Activated CD8-positive, alpha-beta memory T cell treated with anti-CD3 and anti-CD28 coated beads, Interleukin-2, amount 10 ng/mL, durations not matched to agents 7 days and 5 days (primary cell): ENCODE measurements around the gene HOXA5. TPM values are rescaled to one million over a fixed set of nuclear protein-coding genes. Genes with fewer than 3 reads are reported as not detected.
A peak's percentile ranks its signal among the peaks of the same experiment; 100 is the strongest.

Experiments used
- ATAC-seq: fragments of 150-1000 bp; cut with Tn5 transposase; one replicate; pipeline ENCODE4 v1.10.0; 2021; ENCODE audit warnings: moderate library complexity
- CTCF ChIA-PET: fragments of 350-600 bp; sonication (Branson Sonifier 250); formaldehyde crosslinking; loops from one replicate; lab custom pipeline; 2021; ENCODE audit warnings: antibody characterized with exemption; lab: Charles Lee
- DNase-seq: peaks from one replicate; pipeline ENCODE4 v3.0.0-alpha.2; 2020
- H3K27ac Mint-ChIP-seq: one replicate; pipeline ENCODE4 v1.8.0; 2021; ENCODE audit warnings: mild to moderate bottlenecking, mixed read lengths
- H3K27me3 Mint-ChIP-seq: one replicate; pipeline ENCODE4 v1.8.0; 2021; ENCODE audit warnings: mixed read lengths
- H3K36me3 Mint-ChIP-seq: one replicate; pipeline ENCODE4 v1.8.0; 2021; ENCODE audit warnings: mild to moderate bottlenecking, mixed read lengths
- H3K4me1 Mint-ChIP-seq: one replicate; pipeline ENCODE4 v1.8.0; 2021; ENCODE audit warnings: mixed read lengths
- H3K4me3 Mint-ChIP-seq: one replicate; pipeline ENCODE4 v1.8.0; 2021; ENCODE audit warnings: mild to moderate bottlenecking, moderate library complexity, mixed read lengths
- H3K9me3 Mint-ChIP-seq: one replicate; pipeline ENCODE4 v1.8.0; 2022; ENCODE audit warnings: low read depth, mixed read lengths
- total RNA-seq, 2 experiments: library from RNA; stranded (reverse); gene quantifications; one replicate each; pipeline ENCODE4 v1.2.3, GENCODE V29; 2021

HOXA5 gene
- total RNA-seq, 2 experiments from 2014 or later: not detected

DNA sequence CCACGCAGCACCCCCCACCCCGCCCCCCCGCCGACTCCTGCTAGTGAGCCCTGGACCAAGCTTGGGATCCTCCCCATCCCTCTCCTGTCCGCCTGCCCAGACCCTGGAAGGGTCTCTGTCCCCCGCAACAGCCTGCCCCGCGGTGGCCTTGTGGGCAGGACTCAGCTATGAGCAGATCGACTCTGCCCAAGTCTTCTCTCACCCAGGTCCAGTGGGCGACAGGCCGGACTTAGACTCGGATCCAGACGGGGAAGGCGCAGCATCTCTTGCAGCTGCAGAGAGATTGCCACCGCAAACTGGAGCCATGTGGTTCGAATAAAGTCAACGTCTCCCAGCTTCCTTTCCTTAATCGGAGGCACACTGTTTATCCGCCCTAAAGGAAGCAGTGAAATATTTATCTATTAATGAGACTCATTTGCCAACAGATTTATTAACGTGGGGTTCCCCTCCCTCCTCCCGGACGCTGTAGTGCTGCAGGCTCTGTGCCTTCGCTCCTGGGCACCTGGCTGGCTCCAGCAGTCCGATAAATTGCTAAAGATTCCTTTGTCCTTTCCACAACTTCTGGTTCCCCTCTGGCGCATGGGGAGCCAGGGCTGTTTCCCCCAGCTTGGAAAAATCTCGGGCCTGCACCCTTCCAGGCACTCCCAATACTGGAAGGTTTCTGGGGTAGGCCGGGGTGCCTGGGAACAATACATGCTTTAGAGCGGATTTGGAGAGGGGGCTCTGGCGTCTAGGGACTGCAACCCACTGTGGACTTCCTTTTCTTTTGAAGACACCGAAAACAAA, 13.6 kb upstream of the HOXA5 start:
- peak overlapping the region; percentile 57 for H3K27ac Mint-ChIP-seq
- H3K4me1 Mint-ChIP-seq: peaks cover 19% of the 10 kb centered on the region

GRCh38 chr7:27156508-27156898, 13.0 kb upstream of the HOXA5 start, which contains the start of gene HOXA7:
HOXA7 (minus strand) TSS chr7:27156675; CDS start chr7:27156545, 130 bp downstream.
- Mint-ChIP-seq H3K36me3 (peaks cover 3% of the 10 kb centered on the region), H3K27ac (peak within 1 kb of the TSS; percentile 64), H3K4me3 (peak within 1 kb of the TSS; percentile 36), H3K27me3 (peaks cover 89% of the 10 kb centered on the region), H3K4me1 (peaks cover 25% of the 10 kb centered on the region), H3K9me3 (no peaks in the 10 kb centered on the region)
- ATAC-seq (no peak), DNase-seq (no peak)
- CTCF ChIA-PET: interaction anchor here (1.5 kb wide), 1 partner anchor 9 kb away, joined by 6 read pairs; the partner anchor contains the start of gene HOXA9

More for the DNA sequence above, 13.6 kb upstream of the HOXA5 start:
- H3K36me3 Mint-ChIP-seq: peaks cover 1% of the 10 kb centered on the region
- CTCF ChIA-PET: interaction anchor here (0.7 to 1.5 kb wide), 3 partner anchors 9 to 23 kb away, joined by 3 to 6 read pairs (median 3); partner anchors contain the start of gene HOXA9
- DNase-seq (no peak), ATAC-seq (no peak)
- H3K27me3 Mint-ChIP-seq: peaks cover 87% of the 10 kb centered on the region
- H3K4me3 Mint-ChIP-seq: no peak overlapping the region
- no peaks in the 10 kb centered on the region for H3K9me3 Mint-ChIP-seq

- Mint-ChIP-seq H3K36me3 (peaks cover 3% of the 10 kb centered on the region), H3K9me3 (no peaks in the 10 kb centered on the region), H3K4me3 (peak overlapping the region; percentile 36), H3K27ac (peak overlapping the region; percentile 64), H3K4me1 (peaks cover 28% of the 10 kb centered on the region), H3K27me3 (peaks cover 92% of the 10 kb centered on the region)
- no peak for DNase-seq
- ATAC-seq: no peak
- CTCF ChIA-PET: interaction anchor here (1.2 to 1.5 kb wide), 3 partner anchors 10 to 53 kb away, joined by 3 to 6 read pairs (median 4); partner anchors contain the start of gene HOXA9
These were observed 12.5 kb upstream of the HOXA5 start for GRCh38 chr7:27155816-27156507.

GRCh38 chr7:27154901-27155815, 11.7 kb upstream of the HOXA5 start:
- ATAC-seq (no peak), DNase-seq (no peak)
- CTCF ChIA-PET: interaction anchor here (1.2 to 1.3 kb wide), 2 partner anchors 41 to 54 kb away, joined by 3 to 4 read pairs; no protein-coding TSS in a partner anchor
- H3K36me3 Mint-ChIP-seq: peaks cover 3% of the 10 kb centered on the region
- peak overlapping the region; percentile 64 for H3K27ac Mint-ChIP-seq
- H3K4me3 Mint-ChIP-seq: no peak overlapping the region
- H3K27me3 Mint-ChIP-seq: peaks cover 94% of the 10 kb centered on the region
- H3K4me1 Mint-ChIP-seq: peaks cover 31% of the 10 kb centered on the region
- H3K9me3 Mint-ChIP-seq: no peaks in the 10 kb centered on the region

- H3K27ac Mint-ChIP-seq: no peak overlapping the region
- peaks cover 3% of the 10 kb centered on the region for H3K36me3 Mint-ChIP-seq
- no peak for DNase-seq
- ATAC-seq: no peak
- no peaks in the 10 kb centered on the region for H3K9me3 Mint-ChIP-seq
- CTCF ChIA-PET: interaction anchor here (1.2 to 1.3 kb wide), 2 partner anchors 42 to 55 kb away, joined by 3 to 4 read pairs; no protein-coding TSS in a partner anchor
- no peak overlapping the region for H3K4me3 Mint-ChIP-seq
- H3K4me1 Mint-ChIP-seq: peaks cover 27% of the 10 kb centered on the region
- peaks cover 92% of the 10 kb centered on the region for H3K27me3 Mint-ChIP-seq
These were observed 10.9 kb upstream of the HOXA5 start for GRCh38 chr7:27154369-27154768.

DNA sequence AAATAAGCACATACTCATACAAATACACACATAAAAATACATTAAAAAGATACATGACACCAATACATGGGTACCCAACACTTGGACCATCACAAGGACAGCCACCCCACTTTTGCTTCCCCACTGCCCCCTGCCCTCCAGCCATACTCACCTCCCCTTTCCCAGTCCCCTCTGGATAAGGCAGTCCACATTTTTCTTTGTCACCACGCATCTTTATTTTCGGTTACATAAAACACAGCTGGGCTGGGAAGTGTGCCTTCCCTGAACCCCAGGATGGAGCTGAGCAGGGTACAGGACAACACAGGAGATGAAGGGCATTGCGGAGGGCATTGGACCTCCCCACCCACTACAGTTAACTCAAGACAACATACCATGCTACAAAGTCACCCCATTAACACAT, 10.0 kb upstream of the HOXA5 start:
- ATAC-seq (no peak), DNase-seq (no peak)
- CTCF ChIA-PET: interaction anchor here (0.6 to 0.7 kb wide), 2 partner anchors 92 to 925 kb away, joined by 3 read pairs; no protein-coding TSS in a partner anchor
- Mint-ChIP-seq H3K4me3 (no peak overlapping the region), H3K36me3 (peaks cover 3% of the 10 kb centered on the region), H3K27me3 (peaks cover 92% of the 10 kb centered on the region), H3K9me3 (no peaks in the 10 kb centered on the region), H3K27ac (no peak overlapping the region), H3K4me1 (peaks cover 26% of the 10 kb centered on the region)

DNA sequence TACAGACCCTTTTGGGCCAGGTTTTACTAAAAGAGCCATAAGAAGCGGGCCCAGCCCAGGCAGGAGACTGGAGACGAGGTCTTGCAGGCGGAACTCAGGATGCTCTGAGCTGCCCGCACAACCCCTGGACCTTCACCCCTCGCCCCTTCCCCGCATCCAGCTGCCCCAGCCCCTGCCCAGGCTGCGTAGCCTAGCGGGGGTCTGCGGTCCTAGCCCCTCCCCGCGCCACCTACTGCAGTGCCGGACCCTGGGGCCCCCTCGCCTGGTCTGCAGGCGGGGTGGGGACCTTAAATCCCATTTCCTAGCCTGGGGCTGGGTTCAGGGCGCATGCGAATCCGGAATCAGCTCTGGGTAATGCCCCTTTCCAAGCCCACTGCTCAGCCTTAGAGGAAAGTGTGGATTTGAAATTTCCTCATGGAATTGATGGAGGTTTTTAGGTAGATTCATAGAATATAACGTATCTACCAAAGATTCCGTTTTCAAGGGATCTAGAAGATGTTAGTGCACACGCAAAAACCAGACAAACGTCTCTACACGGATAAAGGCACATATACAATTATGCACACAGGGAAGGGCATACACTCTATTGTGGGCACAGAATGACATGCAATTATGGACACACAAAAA, 9.4 kb upstream of the HOXA5 start:
- CTCF ChIA-PET: interaction anchor here (0.6 to 1.2 kb wide), 3 partner anchors 8 to 926 kb away, joined by 3 to 5 read pairs (median 3); no protein-coding TSS in a partner anchor
- H3K4me3 Mint-ChIP-seq: no peak overlapping the region
- no peak overlapping the region for H3K27ac Mint-ChIP-seq
- H3K27me3 Mint-ChIP-seq: peaks cover 92% of the 10 kb centered on the region
- DNase-seq (no peak), ATAC-seq (no peak)
- H3K36me3 Mint-ChIP-seq: peaks cover 1% of the 10 kb centered on the region
- H3K9me3 Mint-ChIP-seq: no peaks in the 10 kb centered on the region
- peaks cover 29% of the 10 kb centered on the region for H3K4me1 Mint-ChIP-seq

GRCh38 chr7:27151931-27152815, 8.7 kb upstream of the HOXA5 start, which contains the start of gene HOXA3:
HOXA3 (minus strand) TSS chr7:27152583; CDS start chr7:27110640, 41,943 bp downstream.
- Mint-ChIP-seq H3K4me1 (peaks cover 29% of the 10 kb centered on the region), H3K27ac (no peak within 1 kb of the TSS), H3K36me3 (peaks cover 1% of the 10 kb centered on the region), H3K4me3 (peak within 1 kb of the TSS; percentile 51), H3K9me3 (no peaks in the 10 kb centered on the region), H3K27me3 (peaks cover 91% of the 10 kb centered on the region)
- ATAC-seq (no peak), DNase-seq (no peak)
- CTCF ChIA-PET: interaction anchor here (0.9 to 3.6 kb wide), 10 partner anchors 9 to 783 kb away, joined by 3 to 25 read pairs (median 5); no protein-coding TSS in a partner anchor

GRCh38 chr7:27151341-27151930, 8.0 kb upstream of the HOXA5 start:
- peaks cover 29% of the 10 kb centered on the region for H3K4me1 Mint-ChIP-seq
- no peaks in the 10 kb centered on the region for H3K9me3 Mint-ChIP-seq
- CTCF ChIA-PET: interaction anchor here (0.9 to 3.6 kb wide), 13 partner anchors 10 to 782 kb away, joined by 3 to 25 read pairs (median 4); partner anchors contain the start of gene HOXA4
- DNase-seq (no peak), ATAC-seq (no peak)
- peak overlapping the region; percentile 51 for H3K4me3 Mint-ChIP-seq
- no peak overlapping the region for H3K27ac Mint-ChIP-seq
- peaks cover 1% of the 10 kb centered on the region for H3K36me3 Mint-ChIP-seq
- H3K27me3 Mint-ChIP-seq: peaks cover 93% of the 10 kb centered on the region

- H3K27ac Mint-ChIP-seq: no peak overlapping the region
These were observed 7.3 kb upstream of the HOXA5 start for GRCh38 chr7:27150568-27151340.

More at GRCh38 chr7:27150568-27151340, 7.3 kb upstream of the HOXA5 start:
- Mint-ChIP-seq H3K36me3 (peaks cover 1% of the 10 kb centered on the region), H3K9me3 (no peaks in the 10 kb centered on the region), H3K27me3 (peaks cover 94% of the 10 kb centered on the region), H3K4me3 (peak overlapping the region; percentile 51), H3K4me1 (peaks cover 29% of the 10 kb centered on the region)
- ATAC-seq: peak; percentile 85
- peak; percentile 70 for DNase-seq
- CTCF ChIA-PET: interaction anchor here (0.7 to 3.6 kb wide), 18 partner anchors 10 to 781 kb away, joined by 3 to 25 read pairs (median 4); partner anchors contain the start of gene HOXA4
